Endothelial cell (in vitro differentiated cells): ENCODE measurements around the gene OTOGL. TPM values are rescaled to one million over a fixed set of nuclear protein-coding genes. Genes with fewer than 3 reads are reported as not detected.
"Not testable (repeated sequence)": the region's sequence is repeated elsewhere in the genome, so short reads cannot be mapped to it uniquely, and the experiment has no call there.

ENCODE experiments used
- DNase-seq: peaks from one replicate; pipeline ENCODE4 v3.0.0; 2021; ENCODE audit warnings: low spot score
- H3K27ac Mint-ChIP-seq: one replicate; pipeline ENCODE4 v1.8.0; 2021; ENCODE audit warnings: mixed read lengths, inconsistent platforms; ENCODE audit not compliant: unreplicated experiment
- H3K27me3 Mint-ChIP-seq: one replicate; pipeline ENCODE4 v1.8.0; 2021; ENCODE audit warnings: mild to moderate bottlenecking, moderate library complexity, mixed read lengths, inconsistent platforms; ENCODE audit not compliant: unreplicated experiment
- H3K36me3 Mint-ChIP-seq: one replicate; pipeline ENCODE4 v1.8.0; 2021; ENCODE audit warnings: mild to moderate bottlenecking, low read depth, mixed read lengths, inconsistent platforms; ENCODE audit not compliant: unreplicated experiment
- H3K4me1 Mint-ChIP-seq: one replicate; pipeline ENCODE4 v1.8.0; 2021; ENCODE audit warnings: mild to moderate bottlenecking, mixed read lengths, inconsistent platforms; ENCODE audit not compliant: unreplicated experiment
- H3K4me3 Mint-ChIP-seq: one replicate; pipeline ENCODE4 v1.8.0; 2021; ENCODE audit warnings: mild to moderate bottlenecking, mixed read lengths, inconsistent platforms; ENCODE audit not compliant: unreplicated experiment
- H3K9me3 Mint-ChIP-seq: one replicate; pipeline ENCODE4 v1.8.0; 2021; ENCODE audit warnings: mixed read lengths, inconsistent platforms; ENCODE audit not compliant: unreplicated experiment
- CTCF ChIP-seq: fragments of 200-600 bp; sonication (generic); IDR thresholded peaks from one replicate; pipeline ENCODE4 v1.5.0; 2021; ENCODE audit warnings: antibody characterized with exemption; ENCODE audit not compliant: unreplicated experiment
- total RNA-seq: library from RNA; stranded (reverse); fragmentation: NEBNext Ultra II Directional; extraction: Animal tissue kit (Norgen Biotek cat#: 25700); gene quantifications from one replicate; pipeline ENCODE4 v1.2.1, GENCODE V29; 2021; ENCODE audit not compliant: unreplicated experiment

The OTOGL gene
- total RNA-seq, 1 donor from 2014 or later: 0.31 TPM

- no peak for TF ChIP-seq CTCF
- H3K4me3 Mint-ChIP-seq: no peak overlapping the region
- H3K4me1 Mint-ChIP-seq: no peaks in the 10 kb centered on the region
- H3K27ac Mint-ChIP-seq: no peak overlapping the region
- H3K27me3 Mint-ChIP-seq: peaks cover 2% of the 10 kb centered on the region
- DNase-seq: no peak
- H3K36me3 Mint-ChIP-seq: no peaks in the 10 kb centered on the region
- no peaks in the 10 kb centered on the region for H3K9me3 Mint-ChIP-seq
These were observed 44.2 kb downstream of the OTOGL start for GRCh38 chr12:80143537-80143936.

- H3K27me3 Mint-ChIP-seq, H3K36me3 Mint-ChIP-seq, H3K27ac Mint-ChIP-seq, H3K4me3 Mint-ChIP-seq, H3K4me1 Mint-ChIP-seq, DNase-seq, H3K9me3 Mint-ChIP-seq: not testable (repeated sequence)
These were observed 50.4 kb downstream of the OTOGL start for GRCh38 chr12:80149547-80150313.

DNA sequence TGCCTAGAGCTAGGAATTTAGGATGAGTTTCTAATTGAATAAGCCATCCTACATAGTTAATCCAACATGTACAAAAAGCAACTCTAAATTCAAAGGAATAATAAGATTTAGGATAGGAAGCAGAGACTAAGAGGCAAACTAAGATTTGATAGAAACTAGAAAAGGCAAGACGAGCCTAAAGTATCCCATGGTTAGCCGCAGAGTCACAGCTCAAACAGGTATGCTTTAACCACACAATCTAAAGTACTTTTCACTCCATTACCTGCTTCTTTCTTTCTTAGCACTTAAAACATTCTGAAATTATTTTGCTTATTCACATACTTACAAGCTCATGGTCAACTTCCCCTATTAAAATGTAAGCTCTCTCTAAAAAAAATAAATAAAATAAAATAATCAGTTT lies 51.8 kb downstream of the OTOGL start:
- Mint-ChIP-seq H3K27me3 (peaks cover 2% of the 10 kb centered on the region), H3K36me3 (no peaks in the 10 kb centered on the region), H3K4me1 (no peaks in the 10 kb centered on the region), H3K4me3 (no peak overlapping the region), H3K9me3 (no peaks in the 10 kb centered on the region), H3K27ac (no peak overlapping the region)
- TF ChIP-seq CTCF: no peak
- DNase-seq: no peak

GRCh38 chr12:80154261-80154660 lies 54.9 kb downstream of the OTOGL start:
- Mint-ChIP-seq H3K4me3 (no peak overlapping the region), H3K36me3 (no peaks in the 10 kb centered on the region), H3K4me1 (no peaks in the 10 kb centered on the region), H3K27ac (no peak overlapping the region), H3K9me3 (no peaks in the 10 kb centered on the region), H3K27me3 (no peaks in the 10 kb centered on the region)
- no peak for DNase-seq
- no peak for TF ChIP-seq CTCF

GRCh38 chr12:80156306-80156705 lies 57.0 kb downstream of the OTOGL start:
- H3K27ac Mint-ChIP-seq: no peak overlapping the region
- H3K27me3 Mint-ChIP-seq: no peaks in the 10 kb centered on the region
- H3K9me3 Mint-ChIP-seq: no peaks in the 10 kb centered on the region
- DNase-seq: no peak
- no peaks in the 10 kb centered on the region for H3K4me1 Mint-ChIP-seq
- H3K36me3 Mint-ChIP-seq: no peaks in the 10 kb centered on the region
- no peak overlapping the region for H3K4me3 Mint-ChIP-seq
- no peak for TF ChIP-seq CTCF
